Middle frontal gyrus (tissue), 1 donor: ENCODE data around the gene FARSB.
"Not testable (repeated sequence)": the region's sequence is repeated elsewhere in the genome, so short reads cannot be mapped to it uniquely, and the experiment has no call there.

Experiments
- DNase-seq: peaks from one replicate; pipeline ENCODE4 v3.0.0-alpha.2; 2015; ENCODE audit warnings: low spot score; ENCODE audit errors: extremely low spot score

The FARSB gene

DNA sequence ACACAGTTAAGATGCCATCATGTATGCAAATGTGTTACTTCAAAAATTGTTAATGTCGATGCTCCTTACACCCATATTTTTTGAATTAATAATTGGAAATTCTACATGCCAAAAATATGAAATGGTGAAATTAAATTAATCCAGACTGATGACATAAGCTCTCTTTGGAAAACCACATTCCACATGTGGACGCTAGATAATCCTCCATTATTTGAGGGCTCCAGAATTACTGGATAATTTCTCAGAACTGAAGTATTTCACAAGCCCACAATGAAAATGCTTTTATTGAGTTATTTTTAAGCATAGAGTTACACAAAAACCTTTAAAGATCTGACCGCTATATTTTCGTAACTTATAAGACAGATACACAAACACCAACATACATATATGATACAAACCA lies 47.8 kb downstream of the FARSB start:
- no peak for DNase-seq

DNA sequence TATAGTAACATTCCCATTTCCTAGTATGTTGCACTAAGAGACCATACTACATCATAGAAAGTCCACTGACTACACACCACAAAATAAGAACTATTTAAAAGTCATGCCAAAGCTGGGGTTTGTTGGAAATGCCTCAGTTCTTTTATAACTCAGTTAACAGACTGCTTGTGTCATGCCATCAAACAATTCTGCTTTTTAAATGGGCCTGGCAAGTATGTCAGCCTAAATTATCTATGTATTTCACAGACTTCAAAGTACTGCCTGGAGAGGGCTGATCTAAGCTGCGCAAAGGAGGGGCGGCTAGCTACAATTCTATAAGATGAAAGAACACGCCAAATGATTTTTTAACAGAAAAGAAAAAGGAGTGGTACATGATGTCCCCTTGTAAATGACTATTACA lies 49.6 kb downstream of the FARSB start:
- DNase-seq = no peak

GRCh38 chr2:222604749-222605515 lies 51.0 kb downstream of the FARSB start:
- DNase-seq = no peak

DNA sequence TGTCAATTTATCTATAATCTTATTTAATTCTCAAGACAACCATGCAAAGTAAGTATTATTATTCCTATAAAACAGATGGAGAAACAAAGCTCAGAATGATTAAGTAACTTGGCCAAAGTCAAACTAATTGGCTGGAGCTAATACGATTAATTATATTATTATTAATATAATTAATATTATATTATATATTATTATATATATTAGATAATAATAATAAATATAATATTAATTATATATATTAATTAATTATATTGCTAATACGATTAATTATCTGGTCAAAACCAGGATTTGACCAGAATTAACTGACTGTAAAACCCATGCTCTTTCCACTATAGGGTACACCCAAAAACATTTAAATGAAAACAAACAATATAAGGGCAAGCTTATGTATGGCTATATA lies 52.4 kb downstream of the FARSB start:
- no peak for DNase-seq

DNA sequence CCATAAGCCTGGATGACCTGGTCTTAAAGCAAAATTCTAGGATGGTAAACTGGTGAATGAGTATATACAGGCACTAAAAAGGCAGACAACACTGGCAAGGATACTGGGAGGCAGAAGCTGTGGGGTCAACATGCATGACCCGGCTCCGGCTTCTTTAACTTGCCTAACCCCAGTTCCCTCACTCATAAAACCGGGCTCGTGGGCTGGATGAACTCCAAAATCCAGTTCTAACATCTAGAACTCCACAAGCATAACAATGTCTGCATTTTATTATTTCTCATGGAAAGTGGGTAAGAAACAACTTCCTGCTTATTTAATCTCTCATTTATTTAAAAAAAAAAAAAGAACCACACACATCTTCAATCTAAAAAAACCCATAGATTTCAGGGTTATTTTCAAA lies 57.3 kb downstream of the FARSB start:
- DNase-seq = no peak

- no peak for DNase-seq
Measured at GRCh38 chr2:222595581-222595980, 60.3 kb downstream of the FARSB start.

DNA sequence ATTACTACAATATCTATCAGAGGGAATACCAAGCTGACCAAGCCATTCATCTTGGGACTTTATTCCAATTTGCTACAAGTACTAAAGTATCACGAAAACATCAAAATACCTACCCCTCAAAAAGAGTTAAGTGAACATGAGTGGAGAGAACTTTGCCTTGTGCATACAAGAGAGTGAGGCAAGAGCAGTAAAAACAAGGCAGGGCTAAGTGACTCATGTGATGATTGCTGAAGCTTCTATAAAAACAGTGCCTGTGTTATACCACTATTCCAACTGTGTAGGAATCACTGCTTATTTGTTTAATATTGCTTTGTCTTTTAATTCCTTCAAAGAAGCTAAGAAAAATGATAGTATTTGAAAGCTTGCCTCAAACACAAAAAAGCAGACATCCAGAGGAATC lies 61.2 kb downstream of the FARSB start:
- no peak for DNase-seq

- no peak for DNase-seq
Measured at GRCh38 chr2:222592176-222592575, 63.7 kb downstream of the FARSB start.

DNA sequence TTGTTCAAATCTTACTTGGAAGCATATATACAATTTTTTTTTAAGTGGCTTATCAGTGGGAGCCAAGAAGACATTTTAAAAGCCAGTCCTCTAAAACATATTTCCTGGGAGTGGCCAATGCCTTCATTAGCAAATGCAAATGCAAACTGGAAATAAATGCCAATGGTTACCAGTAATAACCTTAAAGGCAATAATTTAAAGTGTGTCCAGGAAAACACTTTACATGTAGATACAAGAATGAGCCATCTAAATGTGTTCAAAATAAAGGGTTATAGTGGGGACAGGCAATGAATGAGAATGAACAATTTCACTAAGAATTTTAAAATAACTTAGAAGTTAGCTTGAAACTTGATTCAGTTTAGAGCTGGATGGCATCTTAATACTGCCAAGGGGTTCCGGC lies 64.2 kb downstream of the FARSB start:
- no peak for DNase-seq

- DNase-seq = not testable (repeated sequence)
Measured at GRCh38 chr2:222584589-222584988, 71.3 kb downstream of the FARSB start.

GRCh38 chr2:222582928-222583327 lies 73.0 kb downstream of the FARSB start:
- DNase-seq = no peak

DNA sequence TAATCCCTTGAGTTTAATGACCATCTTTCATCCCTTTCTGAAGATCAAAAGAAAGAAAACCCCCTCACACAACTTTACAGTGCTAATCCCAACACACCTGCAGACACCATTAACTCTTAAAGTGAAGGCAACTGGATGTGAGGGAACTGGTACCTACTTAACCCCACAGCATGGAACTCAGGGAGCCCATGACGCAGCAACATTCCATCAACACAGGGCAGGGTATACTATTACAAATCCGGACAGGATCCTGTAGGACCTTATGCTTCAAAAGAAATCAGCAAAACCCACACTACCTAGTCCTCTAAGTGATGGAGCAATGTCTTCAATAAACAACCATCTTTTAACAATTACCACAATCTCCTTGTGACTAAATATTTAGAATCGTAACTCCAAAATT lies 78.6 kb downstream of the FARSB start:
- DNase-seq = no peak

DNA sequence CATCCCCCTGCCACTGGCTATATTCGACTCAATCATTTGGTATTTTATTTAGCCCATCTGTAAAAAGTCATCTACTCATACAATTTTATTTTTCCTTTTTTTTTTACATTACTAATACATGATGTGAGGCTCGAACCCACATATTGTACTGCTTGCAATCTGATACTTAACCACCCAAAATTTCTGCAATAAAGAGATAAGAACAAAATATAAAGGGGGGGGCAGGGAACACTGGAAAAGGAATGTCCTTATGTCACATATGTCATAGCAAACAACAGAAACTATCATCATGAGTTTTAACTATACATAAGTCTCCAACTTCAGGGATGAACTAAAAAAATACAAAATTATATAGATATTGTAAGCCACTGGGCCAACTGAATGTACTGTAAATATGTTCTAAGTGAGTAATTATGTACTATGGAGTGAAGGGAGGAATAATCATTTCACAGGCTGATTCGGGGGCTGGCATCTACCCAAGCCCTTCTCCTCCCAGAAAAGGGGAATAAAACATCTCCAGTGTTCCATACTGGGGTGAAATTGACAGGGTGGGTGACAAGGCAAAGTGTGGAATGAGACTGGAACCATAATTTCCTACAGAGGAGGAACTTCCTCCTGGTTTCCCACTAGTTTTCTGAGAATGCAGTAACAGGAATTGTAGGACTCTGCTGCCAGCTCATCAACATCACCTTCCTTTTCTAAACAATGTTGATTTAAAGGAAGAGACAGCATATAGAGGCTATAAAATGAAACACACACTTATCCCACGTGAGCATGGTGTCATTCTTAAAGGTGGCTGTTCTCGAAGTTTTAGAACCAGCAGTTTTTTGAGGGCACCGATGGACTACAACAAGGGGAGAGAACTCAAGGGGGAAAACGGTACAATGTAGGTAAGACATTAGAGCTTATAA lies 79.5 kb downstream of the FARSB start:
- DNase-seq = no peak

- DNase-seq = no peak
Measured at GRCh38 chr2:222575618-222576017, 80.3 kb downstream of the FARSB start.

GRCh38 chr2:222572751-222573174 lies 83.1 kb downstream of the FARSB start:
- DNase-seq = no peak

- no peak for DNase-seq
Measured at GRCh38 chr2:222572264-222572721, 83.6 kb downstream of the FARSB start.

DNA sequence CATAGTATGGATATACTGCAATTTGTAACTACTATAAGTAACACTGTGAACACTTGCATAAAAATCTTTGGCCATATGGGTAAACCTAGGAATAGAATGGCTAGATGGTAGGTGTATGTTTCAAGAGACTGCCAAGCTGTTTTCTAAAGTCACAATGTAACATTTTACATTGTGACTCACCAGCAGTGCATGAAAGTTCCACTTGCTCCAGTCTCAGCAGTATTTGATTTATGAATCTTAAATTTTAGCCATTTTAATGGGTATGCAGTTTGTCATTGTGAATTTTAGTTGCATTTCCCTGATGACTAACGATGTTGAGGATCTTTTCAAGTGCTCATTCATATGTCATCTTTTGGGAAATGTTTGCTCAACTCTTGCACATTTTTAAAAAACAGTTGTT lies 86.1 kb downstream of the FARSB start:
- peak; percentile 31 for DNase-seq

- no peak for DNase-seq
Measured at GRCh38 chr2:222568865-222569264, 87.0 kb downstream of the FARSB start.

GRCh38 chr2:222566229-222566628 lies 89.7 kb downstream of the FARSB start:
- DNase-seq = no peak

DNA sequence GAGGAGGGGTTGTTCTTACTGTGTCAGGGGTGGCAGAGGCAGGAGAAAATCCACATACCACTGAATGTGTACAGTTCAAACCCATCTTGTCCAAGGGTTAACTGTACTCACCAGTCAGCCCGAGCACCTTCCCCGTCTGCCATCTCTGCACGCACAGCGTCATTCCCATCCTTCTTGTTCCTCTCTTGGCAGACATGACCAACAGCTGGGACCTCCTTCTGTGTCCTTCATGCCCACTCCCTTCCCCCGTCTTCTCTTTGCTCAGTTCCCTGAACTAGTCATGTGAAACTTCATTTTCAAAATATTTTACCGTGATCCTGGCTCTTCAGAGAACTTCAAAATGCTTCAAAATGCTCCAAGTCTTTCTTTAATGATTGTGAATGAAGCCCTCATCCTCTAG lies 92.0 kb downstream of the FARSB start:
- no peak for DNase-seq

DNA sequence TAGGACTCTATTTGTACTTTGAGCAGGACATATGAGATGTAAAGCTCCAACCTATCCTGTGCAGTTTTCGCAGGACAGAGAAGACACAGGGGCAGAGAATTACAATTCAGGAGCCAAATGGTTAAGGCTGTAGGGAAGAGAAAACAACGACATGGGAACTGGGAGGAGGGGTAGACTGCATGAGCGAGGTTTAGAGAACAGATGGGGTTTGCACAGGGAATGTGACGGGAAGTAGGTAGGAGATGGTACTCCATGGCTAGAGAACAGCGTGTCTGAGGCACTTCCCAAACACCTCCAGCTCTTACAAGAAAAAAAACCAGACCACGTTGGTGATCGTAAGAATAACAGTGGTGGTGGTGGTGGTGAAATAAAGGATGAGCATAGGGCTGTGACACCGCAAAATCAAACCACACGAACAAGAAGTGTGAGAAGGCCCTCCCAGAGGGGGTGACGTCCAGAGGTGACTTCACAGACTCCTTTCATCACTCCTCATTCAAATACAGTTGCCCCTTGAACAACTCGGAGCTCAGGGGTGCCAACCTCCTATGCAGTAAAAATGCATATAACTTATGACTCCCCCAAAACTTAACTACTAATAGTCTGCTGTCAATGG lies 92.7 kb downstream of the FARSB start:
- DNase-seq = no peak
